Measurements from ENCODE around the gene PLEKHN1.
"Not testable (repeated sequence)": the region's sequence is repeated elsewhere in the genome, so short reads cannot be mapped to it uniquely, and the experiment has no call there.

Gene PLEKHN1

GRCh38 chr1:945688-946556 lies 20.4 kb upstream of the PLEKHN1 start:
- Histone ChIP-seq H3K79me2 (no peaks in the 10 kb centered on the region), H3K27ac (no peak overlapping the region), H2AFZ (no peak overlapping the region), H3K27me3 (ENCODE audit: control insufficient read depth, insufficient read depth, low read length) (no peaks in the 10 kb centered on the region), H3K9ac (no peak overlapping the region), H3K4me3 (ENCODE audit: low read depth, low read length) (no peak overlapping the region), H3K36me3 (ENCODE audit: control insufficient read depth, insufficient read depth, low read length) (no peaks in the 10 kb centered on the region), H3K4me2 (ENCODE audit: low read length) (no peak overlapping the region), H3K4me1 (no peaks in the 10 kb centered on the region), H3K9me3 (ENCODE audit: control insufficient read depth, low read length) (no peaks in the 10 kb centered on the region)
- no peak for TF ChIP-seq CTCF (IDR thresholded peaks at IDR 0.05)

GRCh38 chr1:946811-947210 lies 19.5 kb upstream of the PLEKHN1 start:
- H2AFZ ChIP-seq; H3K9ac ChIP-seq; H3K79me2 ChIP-seq; H3K27ac ChIP-seq; H3K4me2 ChIP-seq (ENCODE audit: low read length); H3K4me1 ChIP-seq; H3K4me3 ChIP-seq (ENCODE audit: low read depth, low read length); H3K9me3 ChIP-seq (ENCODE audit: control insufficient read depth, low read length); H3K27me3 ChIP-seq (ENCODE audit: control insufficient read depth, insufficient read depth, low read length); H3K36me3 ChIP-seq (ENCODE audit: control insufficient read depth, insufficient read depth, low read length): not testable (repeated sequence)

- Histone ChIP-seq H3K27ac (no peak overlapping the region), H3K36me3 (ENCODE audit: control insufficient read depth, insufficient read depth, low read length) (no peaks in the 10 kb centered on the region), H3K79me2 (no peaks in the 10 kb centered on the region)
Measured at GRCh38 chr1:947958-948357, 18.3 kb upstream of the PLEKHN1 start.

GRCh38 chr1:950268-950667 lies 16.0 kb upstream of the PLEKHN1 start:
- Histone ChIP-seq H3K36me3 (ENCODE audit: control insufficient read depth, insufficient read depth, low read length) (no peaks in the 10 kb centered on the region), H3K4me2 (ENCODE audit: low read length) (no peak overlapping the region), H2AFZ (no peak overlapping the region), H3K27ac (no peak overlapping the region), H3K9ac (no peak overlapping the region), H3K9me3 (ENCODE audit: control insufficient read depth, low read length) (no peaks in the 10 kb centered on the region), H3K79me2 (no peaks in the 10 kb centered on the region), H3K27me3 (ENCODE audit: control insufficient read depth, insufficient read depth, low read length) (no peaks in the 10 kb centered on the region), H3K4me3 (ENCODE audit: low read depth, low read length) (no peak overlapping the region), H3K4me1 (no peaks in the 10 kb centered on the region)
- no peak for TF ChIP-seq CTCF (IDR thresholded peaks at IDR 0.05)

More at GRCh38 chr1:947958-948357, 18.3 kb upstream of the PLEKHN1 start:
- Histone ChIP-seq H3K4me2 (ENCODE audit: low read length) (no peak overlapping the region), H3K27me3 (ENCODE audit: control insufficient read depth, insufficient read depth, low read length) (no peaks in the 10 kb centered on the region), H3K9me3 (ENCODE audit: control insufficient read depth, low read length) (no peaks in the 10 kb centered on the region), H3K9ac (no peak overlapping the region), H2AFZ (no peak overlapping the region), H3K4me1 (no peaks in the 10 kb centered on the region), H3K4me3 (ENCODE audit: low read depth, low read length) (no peak overlapping the region)
- TF ChIP-seq CTCF (IDR thresholded peaks at IDR 0.05), result no peak

GRCh38 chr1:950881-951280 lies 15.4 kb upstream of the PLEKHN1 start:
- Histone ChIP-seq H3K4me2 (ENCODE audit: low read length) (no peak overlapping the region), H3K4me1 (no peaks in the 10 kb centered on the region), H3K4me3 (ENCODE audit: low read depth, low read length) (no peak overlapping the region), H3K27ac (no peak overlapping the region), H2AFZ (no peak overlapping the region), H3K9ac (no peak overlapping the region), H3K9me3 (ENCODE audit: control insufficient read depth, low read length) (no peaks in the 10 kb centered on the region), H3K27me3 (ENCODE audit: control insufficient read depth, insufficient read depth, low read length) (no peaks in the 10 kb centered on the region), H3K36me3 (ENCODE audit: control insufficient read depth, insufficient read depth, low read length) (no peaks in the 10 kb centered on the region), H3K79me2 (no peaks in the 10 kb centered on the region)
- no peak for TF ChIP-seq CTCF (IDR thresholded peaks at IDR 0.05)

Data from parathyroid adenoma (tissue), 2 donors.